HG03521 (cell line): Measurements from ENCODE around the gene BMP2K.
"Not testable (repeated sequence)": the region's sequence is repeated elsewhere in the genome, so short reads cannot be mapped to it uniquely, and the experiment has no call there.

ENCODE experiments used
- ATAC-seq: cut with Tn5 transposase; IDR thresholded peaks from one replicate; pipeline ENCODE4 v1.9.1; 2021; ENCODE audit warnings: mild to moderate bottlenecking, moderate library complexity; ENCODE audit not compliant: unreplicated experiment

The BMP2K gene

GRCh38 chr4:78846258-78846657 lies 70.1 kb downstream of the BMP2K start:
- no peak for ATAC-seq

DNA sequence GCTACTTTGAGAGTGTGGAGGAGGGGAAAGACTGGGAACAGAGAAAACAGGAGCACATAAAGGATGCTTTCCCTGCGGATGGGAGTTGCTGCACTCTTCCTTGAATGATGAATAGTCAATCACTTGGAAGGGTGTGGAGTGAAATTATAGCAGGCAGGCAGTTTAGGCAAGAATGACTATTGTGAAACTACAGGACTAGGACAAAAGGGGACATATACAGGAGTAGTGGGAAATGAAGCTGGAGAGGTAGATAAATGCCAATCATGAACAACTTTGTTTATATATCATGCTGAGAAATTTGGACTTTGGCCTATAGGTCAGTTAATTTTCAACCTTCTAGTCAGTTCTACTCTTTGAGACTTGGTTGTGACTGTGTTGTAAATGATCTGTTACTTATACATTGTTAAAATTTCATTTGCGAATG lies 86.2 kb downstream of the BMP2K start:
- no peak for ATAC-seq

DNA sequence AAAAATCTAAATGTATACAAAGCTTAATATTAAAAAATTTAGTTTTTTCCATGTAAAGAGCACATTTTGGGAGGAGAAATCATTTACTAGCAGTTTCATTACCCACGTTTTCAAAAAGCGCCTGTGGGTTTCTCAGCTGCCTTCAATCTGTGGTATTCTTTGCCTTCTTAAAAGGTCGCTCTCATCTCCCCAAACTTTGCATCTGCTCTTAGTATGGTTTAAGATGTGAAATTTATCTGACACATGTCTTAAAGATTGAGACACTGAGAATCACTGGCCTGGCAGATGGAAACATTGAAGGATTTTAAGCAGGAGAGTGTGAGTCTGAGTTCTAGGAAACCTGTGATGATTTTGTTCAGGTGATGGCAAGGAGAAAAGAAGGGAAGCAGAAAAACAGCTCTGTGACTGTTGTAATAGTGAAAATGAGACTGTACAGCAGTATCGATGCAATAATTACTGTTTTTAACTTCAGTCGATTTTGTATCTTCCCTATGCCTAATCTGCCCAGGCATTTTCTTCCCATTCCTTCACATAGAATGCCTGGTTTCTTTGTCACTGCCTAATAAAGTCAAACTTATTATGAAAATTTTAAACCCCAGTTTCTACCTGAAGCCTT lies 87.2 kb downstream of the BMP2K start:
- ATAC-seq, result no peak

- no peak for ATAC-seq
Measured at GRCh38 chr4:78863991-78864390, 87.8 kb downstream of the BMP2K start.

DNA sequence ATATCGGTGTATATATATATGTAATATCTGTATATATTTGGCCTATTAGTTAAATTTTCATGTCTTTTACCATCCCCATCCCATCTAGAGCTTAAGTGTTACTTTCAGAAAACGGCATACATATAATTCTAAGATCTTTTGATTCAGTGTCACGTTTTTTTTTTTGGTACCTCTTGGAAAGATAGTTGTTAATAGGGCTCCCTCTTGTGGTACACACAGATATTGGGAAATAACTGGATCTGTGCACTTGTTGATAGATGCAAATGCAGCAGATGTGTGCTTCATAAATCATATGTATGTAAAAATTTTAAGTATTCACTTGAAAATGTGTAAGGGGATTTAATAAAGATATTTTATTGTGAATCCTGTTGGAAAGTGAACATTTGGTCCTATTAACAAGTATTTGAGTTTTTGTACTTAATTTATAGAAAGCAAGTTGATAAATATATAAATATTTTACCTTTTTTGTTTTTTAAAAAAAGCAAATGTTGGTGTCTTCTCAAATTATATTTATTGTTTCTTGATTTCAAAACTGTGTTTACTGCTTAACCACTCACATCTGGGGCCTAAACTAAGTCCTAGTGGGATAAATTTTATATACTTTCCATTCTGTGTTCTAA lies 88.4 kb downstream of the BMP2K start:
- ATAC-seq, result no peak

GRCh38 chr4:78865451-78865850 lies 89.3 kb downstream of the BMP2K start:
- ATAC-seq, result no peak

GRCh38 chr4:78868712-78869111 lies 92.6 kb downstream of the BMP2K start:
- not testable (repeated sequence) for ATAC-seq

DNA sequence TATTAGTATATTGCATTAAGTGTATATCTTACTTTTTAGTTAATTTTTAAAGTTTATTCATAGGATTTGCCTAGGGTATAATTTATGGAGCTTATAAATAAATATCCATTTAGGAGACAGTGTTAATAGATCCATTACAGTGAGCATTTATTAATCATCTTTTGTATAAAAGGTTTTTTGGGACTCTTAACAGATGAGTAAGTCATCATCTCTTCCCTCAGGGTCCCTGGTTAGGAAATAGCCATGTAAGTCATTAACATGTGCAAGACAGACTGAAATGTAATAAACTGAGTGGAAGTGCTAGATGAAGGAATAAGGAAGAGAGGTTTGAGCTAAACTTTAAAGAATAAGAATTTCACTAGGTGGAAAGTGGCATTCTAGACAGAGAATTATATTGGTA lies 93.9 kb downstream of the BMP2K start:
- no peak for ATAC-seq

GRCh38 chr4:78876568-78877320 lies 100.6 kb downstream of the BMP2K start:
- ATAC-seq, result no peak

GRCh38 chr4:78878031-78878430 lies 101.9 kb downstream of the BMP2K start:
- no peak for ATAC-seq

GRCh38 chr4:78880874-78881492 lies 104.8 kb downstream of the BMP2K start:
- no peak for ATAC-seq

DNA sequence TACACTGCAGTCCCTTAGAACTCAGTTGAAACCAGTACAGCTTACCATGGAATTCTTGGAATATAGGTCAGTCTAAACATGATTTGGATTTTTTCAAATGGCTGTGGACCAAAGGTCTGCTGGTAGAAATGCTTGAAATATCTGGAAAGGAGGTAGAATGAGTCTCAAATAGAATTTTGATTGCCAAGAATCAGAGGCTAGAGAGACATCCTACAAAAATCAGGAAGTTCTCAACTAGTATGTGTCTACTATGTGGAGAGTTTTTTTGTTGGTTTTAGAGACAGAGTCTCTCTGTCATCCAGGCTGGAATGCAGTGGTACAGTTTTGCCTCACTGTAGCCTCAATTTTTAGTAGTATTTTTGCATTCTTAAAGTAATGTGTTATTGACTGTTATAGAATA lies 109.4 kb downstream of the BMP2K start:
- ATAC-seq, result no peak

GRCh38 chr4:78889955-78890354 lies 113.8 kb downstream of the BMP2K start:
- no peak for ATAC-seq

- ATAC-seq, result no peak
Measured at GRCh38 chr4:78899302-78899701, 123.2 kb downstream of the BMP2K start.

GRCh38 chr4:78901882-78902281 lies 125.7 kb downstream of the BMP2K start:
- ATAC-seq, result no peak

GRCh38 chr4:78902298-78902697 lies 126.1 kb downstream of the BMP2K start:
- ATAC-seq, result no peak

GRCh38 chr4:78904143-78904542 lies 128.0 kb downstream of the BMP2K start:
- ATAC-seq, result no peak

DNA sequence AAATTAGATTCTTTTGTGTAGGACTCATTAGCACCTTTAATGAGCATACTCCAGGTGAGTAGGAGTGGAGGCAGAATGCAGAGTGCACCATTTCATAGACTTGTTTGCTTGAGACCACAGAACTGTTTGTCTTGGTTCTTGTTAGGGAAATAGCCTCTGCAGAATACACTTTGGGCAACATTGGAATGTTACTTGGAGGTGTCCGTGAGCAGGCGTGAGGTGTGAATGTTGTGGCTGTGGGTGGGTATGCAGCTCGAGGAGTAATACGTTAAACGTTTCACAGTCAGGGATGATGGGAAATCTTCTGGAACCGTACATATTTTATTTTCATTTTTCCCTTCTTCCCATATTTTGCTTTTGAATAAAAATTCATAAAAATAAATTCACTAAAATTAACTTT lies 131.5 kb downstream of the BMP2K start:
- no peak for ATAC-seq

DNA sequence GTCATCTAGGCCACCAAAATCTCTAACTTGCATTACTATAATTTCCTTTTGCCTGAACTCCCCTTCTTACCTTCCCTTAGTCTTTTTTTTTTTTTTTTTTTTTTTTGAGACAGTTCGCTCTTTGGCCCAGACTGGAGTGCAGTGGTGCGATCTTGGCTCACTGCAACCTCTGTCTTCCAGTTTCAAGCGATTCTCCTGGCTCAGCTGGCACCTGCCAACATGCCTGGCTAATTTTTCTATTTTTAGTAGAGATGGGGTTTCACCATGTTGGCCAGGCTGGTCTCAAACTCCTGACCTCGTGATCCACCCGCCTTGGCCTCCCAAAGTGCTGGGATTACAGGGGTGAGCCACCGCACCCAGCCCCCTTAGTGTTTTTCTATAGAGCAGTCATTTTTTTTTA lies 132.8 kb downstream of the BMP2K start:
- ATAC-seq, result not testable (repeated sequence)

GRCh38 chr4:78910612-78911011 lies 134.5 kb downstream of the BMP2K start:
- no peak for ATAC-seq

- ATAC-seq, result no peak
Measured at GRCh38 chr4:78922207-78922606, 146.1 kb downstream of the BMP2K start.
